ENCODE data around the gene RBL2. TPM values are rescaled to one million over a fixed set of nuclear protein-coding genes. Genes with fewer than 3 reads are reported as not detected.
"Not testable (repeated sequence)": the region's sequence is repeated elsewhere in the genome, so short reads cannot be mapped to it uniquely, and the experiment has no call there.

RBL2 gene
- total RNA-seq = 36.0 TPM
- long read RNA-seq, full-length matches to known transcripts = 94 of 139 reads
- long read RNA-seq, partial matches to known transcripts = 16 of 139 reads
- long read RNA-seq, other reads (novel, unspliced or antisense) = 29 of 139 reads

DNA sequence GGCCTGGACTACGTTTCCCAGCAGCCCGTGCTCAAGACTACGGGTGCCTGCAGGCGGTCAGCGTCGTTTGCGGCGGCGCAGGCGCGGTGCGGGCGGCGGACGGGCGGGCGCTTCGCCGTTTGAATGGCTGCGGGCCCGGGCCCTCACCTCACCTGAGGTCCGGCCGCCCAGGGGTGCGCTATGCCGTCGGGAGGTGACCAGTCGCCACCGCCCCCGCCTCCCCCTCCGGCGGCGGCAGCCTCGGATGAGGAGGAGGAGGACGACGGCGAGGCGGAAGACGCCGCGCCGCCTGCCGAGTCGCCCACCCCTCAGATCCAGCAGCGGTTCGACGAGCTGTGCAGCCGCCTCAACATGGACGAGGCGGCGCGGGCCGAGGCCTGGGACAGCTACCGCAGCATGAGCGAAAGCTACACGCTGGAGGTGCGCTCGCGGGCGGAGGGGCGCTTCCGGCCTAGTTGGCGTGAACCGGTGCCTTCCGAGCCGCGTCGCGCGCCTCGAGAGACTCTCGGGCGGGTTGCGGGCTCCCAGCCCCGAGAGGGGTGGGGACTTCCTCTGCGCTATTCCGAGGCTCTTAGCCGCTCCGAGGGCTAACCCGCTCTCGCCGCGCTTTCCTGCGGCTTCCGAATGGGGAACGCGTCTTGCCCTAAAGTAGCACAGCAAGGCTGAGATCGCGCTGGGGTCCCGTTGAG, at the start of gene RBL2:
Gene RBL2 (plus strand): TSS at position 95 of the 689 bp plus-strand sequence. CDS start 86 bp downstream, at position 181.
- Histone ChIP-seq H3K27ac (replicated peaks) (peak within 1 kb of the TSS; percentile 97), H3K9me3 (replicated peaks) (no peaks in the 10 kb centered on the region), H3K4me1 (peaks cover 42% of the 10 kb centered on the region), H3K4me3 (peak within 1 kb of the TSS; percentile 100), H3K27me3 (ENCODE audit: low read depth) (no peaks in the 10 kb centered on the region), H3K36me3 (peaks cover 3% of the 10 kb centered on the region)
- TF ChIP-seq CTCF (IDR thresholded peaks at IDR 0.05; ENCODE audit: borderline replicate concordance) = no peak
- intact Hi-C loops (cut with micrococcal nuclease) = no loop called here
- peak; percentile 89 for DNase-seq

GRCh38 chr16:53384610-53385009, 49.7 kb upstream of the RBL2 start:
- H3K4me3 ChIP-seq; H3K36me3 ChIP-seq; DNase-seq; H3K27me3 ChIP-seq (ENCODE audit: low read depth); H3K4me1 ChIP-seq; H3K27ac ChIP-seq (replicated peaks); intact Hi-C loops (cut with micrococcal nuclease): not testable (repeated sequence)
- peaks cover 19% of the 10 kb centered on the region for H3K9me3 ChIP-seq (replicated peaks)

DNA sequence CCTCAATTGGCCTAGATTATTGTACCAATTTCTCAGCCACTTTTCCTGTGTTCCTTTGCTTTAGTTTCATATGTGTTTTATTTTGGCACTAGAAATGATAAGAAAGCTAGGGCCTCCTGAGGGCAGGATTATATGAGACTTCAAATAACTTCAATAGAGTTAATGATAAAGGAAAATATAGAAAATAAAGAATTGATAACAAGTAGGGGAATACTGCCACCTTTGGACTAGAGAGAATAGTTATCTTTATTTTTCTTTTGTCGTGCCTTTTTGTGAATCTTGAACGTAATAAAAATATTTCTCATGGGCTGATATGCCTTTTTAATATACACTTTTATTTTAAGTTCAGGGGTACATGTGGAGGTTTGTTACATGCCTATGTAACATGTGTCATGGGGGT, 29.3 kb upstream of the RBL2 start:
- no peak for DNase-seq
- H3K27me3 ChIP-seq (ENCODE audit: low read depth) = no peaks in the 10 kb centered on the region
- H3K27ac ChIP-seq (replicated peaks) = no peak overlapping the region
- no peaks in the 10 kb centered on the region for H3K9me3 ChIP-seq (replicated peaks)
- TF ChIP-seq CTCF (IDR thresholded peaks at IDR 0.05; ENCODE audit: borderline replicate concordance) = no peak
- no peaks in the 10 kb centered on the region for H3K36me3 ChIP-seq
- H3K4me3 ChIP-seq = no peak overlapping the region
- H3K4me1 ChIP-seq = no peaks in the 10 kb centered on the region
- intact Hi-C loops (cut with micrococcal nuclease) = no loop called here

GRCh38 chr16:53412549-53412948, 21.7 kb upstream of the RBL2 start:
- H3K9me3 ChIP-seq (replicated peaks) = no peaks in the 10 kb centered on the region
- no peak for DNase-seq
- no peak for TF ChIP-seq CTCF (IDR thresholded peaks at IDR 0.05; ENCODE audit: borderline replicate concordance)
- peaks cover 10% of the 10 kb centered on the region for H3K27me3 ChIP-seq (ENCODE audit: low read depth)
- no peaks in the 10 kb centered on the region for H3K36me3 ChIP-seq
- no peak overlapping the region for H3K4me3 ChIP-seq
- intact Hi-C loops (cut with micrococcal nuclease) = no loop called here
- H3K27ac ChIP-seq (replicated peaks) = no peak overlapping the region
- no peaks in the 10 kb centered on the region for H3K4me1 ChIP-seq

DNA sequence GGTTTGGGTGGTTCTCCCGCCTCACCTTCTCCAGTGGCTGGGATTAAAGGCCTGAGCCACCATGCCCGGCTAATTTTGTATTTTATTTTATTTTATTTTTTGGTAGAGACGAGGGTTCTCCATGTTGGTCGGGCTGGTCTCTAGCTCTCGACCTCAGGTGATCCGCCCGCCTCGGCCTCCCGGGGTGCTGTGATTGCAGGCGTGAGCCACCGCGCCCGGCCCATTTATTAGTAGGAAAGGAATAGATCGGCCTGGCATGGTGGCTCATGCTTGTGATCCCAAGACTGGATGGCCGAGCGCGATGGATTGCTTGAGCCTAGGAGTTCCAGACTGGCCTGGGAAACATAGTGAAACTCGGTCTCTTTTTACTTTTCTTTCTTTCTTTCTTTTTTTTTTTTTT, 20.4 kb upstream of the RBL2 start:
- intact Hi-C loops (cut with micrococcal nuclease) = no loop called here
- H3K36me3 ChIP-seq = no peaks in the 10 kb centered on the region
- H3K27me3 ChIP-seq (ENCODE audit: low read depth) = peaks cover 17% of the 10 kb centered on the region
- no peak overlapping the region for H3K4me3 ChIP-seq
- no peak overlapping the region for H3K27ac ChIP-seq (replicated peaks)
- no peak for TF ChIP-seq CTCF (IDR thresholded peaks at IDR 0.05; ENCODE audit: borderline replicate concordance)
- H3K4me1 ChIP-seq = no peaks in the 10 kb centered on the region
- no peaks in the 10 kb centered on the region for H3K9me3 ChIP-seq (replicated peaks)
- no peak for DNase-seq

DNA sequence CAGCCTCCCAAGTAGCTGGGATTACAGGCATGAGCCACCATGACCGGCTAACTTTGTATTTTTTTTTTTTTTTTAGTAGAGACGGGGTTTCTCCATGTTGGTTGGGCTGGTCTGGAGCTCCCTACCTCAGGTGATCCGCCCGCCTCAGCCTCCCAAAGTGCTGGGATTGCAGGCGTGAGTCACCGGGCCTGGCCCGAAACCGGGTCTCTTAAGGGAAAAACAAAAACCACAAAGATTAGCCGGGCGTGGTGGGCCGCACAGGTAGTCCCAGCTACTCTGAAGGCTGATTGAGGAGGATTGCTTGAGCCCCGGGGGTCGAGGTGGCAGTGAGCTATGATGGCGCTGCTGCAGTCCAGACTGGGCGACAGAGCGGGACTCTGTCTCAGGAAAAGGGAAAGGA, 19.9 kb upstream of the RBL2 start:
- intact Hi-C loops (cut with micrococcal nuclease) = no loop called here
- no peak for DNase-seq
- Histone ChIP-seq H3K36me3 (no peaks in the 10 kb centered on the region), H3K4me1 (no peaks in the 10 kb centered on the region), H3K9me3 (replicated peaks) (no peaks in the 10 kb centered on the region), H3K27ac (replicated peaks) (no peak overlapping the region), H3K4me3 (no peak overlapping the region), H3K27me3 (ENCODE audit: low read depth) (peaks cover 17% of the 10 kb centered on the region)
- no peak for TF ChIP-seq CTCF (IDR thresholded peaks at IDR 0.05; ENCODE audit: borderline replicate concordance)

All from left ventricle myocardium inferior (tissue), 1 donor.